Endothelial cell of umbilical vein (primary cell): ENCODE results near the gene PLXNA4. TPM values are rescaled to one million over a fixed set of nuclear protein-coding genes. Genes with fewer than 3 reads are reported as not detected.

Experiments
- BruUV-seq: library from RNA; stranded (reverse); fragments of 400-500 nt; replicated peaks from 2 replicates; lab custom pipeline; 2021; lab: Mats Ljungman, UMichigan
- CTCF ChIA-PET: fragments of 300-600, 350-600 bp; sonication (Branson Sonifier 250); formaldehyde crosslinking; loops from one replicate; lab custom pipeline; 2021; ENCODE audit warnings: antibody characterized with exemption, inconsistent platforms; lab: Charles Lee
- POLR2A ChIA-PET: fragments of 300-600, 350-600 bp; sonication (Branson Sonifier 250); formaldehyde crosslinking; loops from one replicate; lab custom pipeline; 2021; ENCODE audit warnings: antibody characterized with exemption, inconsistent platforms; lab: Charles Lee
- DNase-seq: peaks from one replicate; pipeline ENCODE4 v3.0.0-alpha.2; 2011; ENCODE audit warnings: low read depth, low spot score
- FAIRE-seq: peaks from 2 replicates; lab custom pipeline; 2011; peaks lifted over from hg19 to GRCh38; lab: Jason Lieb, UNC
- H2AFZ ChIP-seq: 2 replicates; pipeline ENCODE4 v1.6.0; 2012; ENCODE audit warnings: low read depth, low read length, control low read depth, inconsistent platforms
- H3K27ac ChIP-seq: 2 replicates; pipeline ENCODE4 v1.5.1; 2011; ENCODE audit warnings: low read depth, mild to moderate bottlenecking, control low read depth, low read length, moderate library complexity; ENCODE audit not compliant: insufficient read depth
- H3K27me3 ChIP-seq, 2 experiments: 2 replicates each; pipeline versions ENCODE4 v1.6.0 to v1.6.1; 2011; ENCODE audit warnings: low read length in 2 of 2, mixed read lengths in 1 of 2; ENCODE audit not compliant: control insufficient read depth in 2 of 2, insufficient read depth in 2 of 2
- H3K36me3 ChIP-seq, 2 experiments: 2 replicates in 1 of 2; 3 replicates in 1 of 2; pipeline ENCODE4 v1.5.1; 2011; ENCODE audit warnings: low read length in 2 of 2, mild to moderate bottlenecking in 1 of 2, moderate library complexity in 1 of 2; ENCODE audit not compliant: control insufficient read depth in 2 of 2, insufficient read depth in 2 of 2; ENCODE audit errors: extremely low read depth in 1 of 2
- H3K4me1 ChIP-seq: 3 replicates; pipeline ENCODE4 v1.5.1; 2011; ENCODE audit warnings: mild to moderate bottlenecking, low read length; ENCODE audit not compliant: control insufficient read depth, insufficient read depth; ENCODE audit errors: extremely low read depth
- H3K4me2 ChIP-seq: 2 replicates; pipeline ENCODE4 v1.6.1; 2011; ENCODE audit warnings: low read length, control low read depth, mixed read lengths; ENCODE audit not compliant: insufficient read depth
- H3K4me3 ChIP-seq, 3 experiments: fragments of 200-600 bp in 1 of 3; sonication (generic), shearing (Covaris generic) in 1 of 3; replicated peaks in 1 of 3; 2 replicates each; pipeline ENCODE4 v1.5.1; 2011 to 2016; ENCODE audit warnings: control low read depth in 3 of 3, low read length in 3 of 3, mild to moderate bottlenecking in 2 of 3, inconsistent platforms in 1 of 3, low read depth in 1 of 3, moderate library complexity in 1 of 3; ENCODE audit not compliant: insufficient read depth in 1 of 3
- H3K79me2 ChIP-seq: 2 replicates; pipeline ENCODE4 v1.6.0; 2012; ENCODE audit warnings: low read length, inconsistent platforms; ENCODE audit not compliant: control insufficient read depth, insufficient read depth
- H3K9ac ChIP-seq: replicated peaks from 2 replicates; pipeline ENCODE3; 2011; ENCODE audit warnings: low read length, control low read depth; ENCODE audit not compliant: insufficient read depth; ENCODE audit errors: extremely low read depth
- H3K9me1 ChIP-seq: replicated peaks from 3 replicates; pipeline ENCODE4 v1.6.0; 2011; ENCODE audit warnings: mild to moderate bottlenecking, low read length; ENCODE audit not compliant: control insufficient read depth, insufficient read depth; ENCODE audit errors: extremely low read depth
- H3K9me3 ChIP-seq: replicated peaks from 2 replicates; pipeline ENCODE4 v1.5.1; 2012; ENCODE audit warnings: low read length, inconsistent platforms; ENCODE audit not compliant: control insufficient read depth, insufficient read depth
- H4K20me1 ChIP-seq: replicated peaks from 2 replicates; pipeline ENCODE3; 2011; ENCODE audit warnings: mild to moderate bottlenecking, low read length; ENCODE audit not compliant: control insufficient read depth, insufficient read depth; ENCODE audit errors: extremely low read depth
- EZH2 ChIP-seq: IDR thresholded peaks from 2 replicates; pipeline ENCODE4 v1.6.1; 2012; ENCODE audit warnings: borderline replicate concordance, low read depth, mild to moderate bottlenecking, moderate library complexity, low read length, inconsistent platforms; ENCODE audit not compliant: severe bottlenecking
- FOS ChIP-seq: IDR thresholded peaks from 2 replicates; pipeline ENCODE4 v1.6.1; 2011; ENCODE audit warnings: mild to moderate bottlenecking, low read length, moderate library complexity, borderline replicate concordance; ENCODE audit not compliant: insufficient read depth
- GATA2 ChIP-seq: IDR thresholded peaks from 2 replicates; pipeline ENCODE4 v1.7.0; 2011; ENCODE audit warnings: low read depth, mild to moderate bottlenecking, moderate library complexity, mixed read lengths, low read length; ENCODE audit not compliant: insufficient read length, insufficient read depth
- JUN ChIP-seq: IDR thresholded peaks from 2 replicates; pipeline ENCODE4 v1.6.1; 2011; ENCODE audit warnings: borderline replicate concordance, low read depth; ENCODE audit not compliant: insufficient read length, insufficient read depth
- POLR2A ChIP-seq: IDR thresholded peaks from 2 replicates; pipeline ENCODE4 v1.6.1; 2012; ENCODE audit warnings: low read depth, mild to moderate bottlenecking, control low read depth, low read length
- POLR2AphosphoS5 ChIP-seq: IDR thresholded peaks from 2 replicates; pipeline ENCODE4 v1.6.1; 2012; ENCODE audit warnings: low read depth, mild to moderate bottlenecking, control low read depth, low read length, moderate library complexity; ENCODE audit not compliant: insufficient read depth
- dilution Hi-C: fragments of 300-500 bp; cut with MboI; formaldehyde crosslinking; loops from one replicate; pipeline ENCODE4 v1.15.0; 2019; ENCODE audit warnings: low sequenced_read_pairs; ENCODE audit not compliant: extremely low pct_ligation_motif_present
- intact Hi-C: fragments of 100-400 bp; cut with micrococcal nuclease; formaldehyde crosslinking; loops from one replicate; pipeline ENCODE4 v1.10.0; 2022
- polyA plus RNA-seq, 4 experiments: library from polyadenylated mRNA; depleted of rRNA in 3 of 4; stranded (reverse) in 3 of 4; unstranded in 1 of 4; fragments of >200 nt; gene quantifications; 2 replicates each; pipeline versions ENCODE4 v1.2.1 to v1.2.3, GENCODE V29; 2011 to 2012; ENCODE audit warnings: missing spikeins in 1 of 4
- total RNA-seq: library from RNA; stranded (reverse); gene quantifications from 2 replicates; pipeline ENCODE4 v1.2.3, GENCODE V29; 2021

PLXNA4 gene
- total and polyA plus RNA-seq, 2 donors (not counting 3 experiments of a cell fraction or from before 2014, with no cell fraction given): 12.1 to 20.4 TPM

GRCh38 chr7:132424277-132424676 is 152.0 kb downstream of the PLXNA4 start:
- no peak overlapping the region for H3K27ac ChIP-seq
- FAIRE-seq: no peak
- no peaks in the 10 kb centered on the region for H4K20me1 ChIP-seq
- H3K4me1 ChIP-seq: peaks cover 46% of the 10 kb centered on the region
- no peaks in the 10 kb centered on the region for H3K79me2 ChIP-seq
- TF ChIP-seq POLR2AphosphoS5 (no peak), GATA2 (no peak), FOS (no peak)
- no peak overlapping the region for H3K4me2 ChIP-seq
- intact Hi-C loops (no loop called here), dilution Hi-C loops (no loop called here)
- no TSS peak for BruUV-seq
- H3K9me3 ChIP-seq: no peaks in the 10 kb centered on the region
- H3K9ac ChIP-seq: no peak overlapping the region
- ChIA-PET CTCF (no interaction called here), POLR2A (no interaction called here)
- DNase-seq: no peak
- no peaks in the 10 kb centered on the region for H3K9me1 ChIP-seq
- H3K27me3 ChIP-seq: no peaks in the 10 kb centered on the region
- no peaks in the 10 kb centered on the region for H3K36me3 ChIP-seq
- no peak overlapping the region for H2AFZ ChIP-seq
- no peak overlapping the region for H3K4me3 ChIP-seq

GRCh38 chr7:132423594-132424200 is 152.6 kb downstream of the PLXNA4 start:
- Histone ChIP-seq H2AFZ (no peak overlapping the region), H3K27ac (no peak overlapping the region), H3K79me2 (no peaks in the 10 kb centered on the region), H3K9me1 (no peaks in the 10 kb centered on the region), H3K9me3 (no peaks in the 10 kb centered on the region), H3K4me1 (peaks cover 48% of the 10 kb centered on the region), H3K4me2 (no peak overlapping the region), H3K27me3 (no peaks in the 10 kb centered on the region), H4K20me1 (no peaks in the 10 kb centered on the region), H3K9ac (no peak overlapping the region), H3K4me3 (no peak overlapping the region), H3K36me3 (no peaks in the 10 kb centered on the region)
- intact Hi-C loops (no loop called here), dilution Hi-C loops (no loop called here)
- CTCF ChIA-PET: interaction anchor here (0.7 to 1.4 kb wide), 3 partner anchors 25 to 157 kb away, joined by 3 to 6 read pairs (median 3); no protein-coding TSS in a partner anchor
- FAIRE-seq (no peak), DNase-seq (no peak)
- no peak for TF ChIP-seq GATA2
- no peak for TF ChIP-seq FOS
- TF ChIP-seq JUN: no peak
- TF ChIP-seq POLR2A: no peak
- no peak for TF ChIP-seq EZH2
- POLR2A ChIA-PET: no interaction called here
- BruUV-seq: no TSS peak
